Cortex of kidney (tissue), 1 donor: Measurements from ENCODE around the gene RETREG1.

Experiments
- DNase-seq: peaks from one replicate; lab custom pipeline; 2025; lab: John Stamatoyannopoulos, UW

RETREG1 gene

DNA sequence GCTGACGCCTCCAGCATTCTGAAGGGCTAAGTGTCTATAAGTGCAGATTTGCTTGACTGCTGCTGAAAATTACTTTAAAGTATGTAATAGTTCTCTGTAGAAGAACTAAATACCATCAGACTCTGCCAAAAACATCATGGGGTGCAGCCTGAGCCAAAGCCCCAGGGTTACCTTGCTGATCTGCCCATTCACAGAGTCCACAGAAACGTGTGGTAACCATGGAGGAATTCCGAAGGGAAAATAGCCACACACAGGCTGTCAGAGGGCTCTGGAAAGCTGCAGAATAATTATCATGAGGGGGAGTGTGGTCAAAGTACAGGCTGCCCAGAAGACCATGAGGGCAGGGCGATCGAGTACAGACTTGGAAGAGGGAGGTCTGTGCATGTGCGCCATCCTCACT lies 36.4 kb downstream of the RETREG1 start:
- DNase-seq: no peak

DNA sequence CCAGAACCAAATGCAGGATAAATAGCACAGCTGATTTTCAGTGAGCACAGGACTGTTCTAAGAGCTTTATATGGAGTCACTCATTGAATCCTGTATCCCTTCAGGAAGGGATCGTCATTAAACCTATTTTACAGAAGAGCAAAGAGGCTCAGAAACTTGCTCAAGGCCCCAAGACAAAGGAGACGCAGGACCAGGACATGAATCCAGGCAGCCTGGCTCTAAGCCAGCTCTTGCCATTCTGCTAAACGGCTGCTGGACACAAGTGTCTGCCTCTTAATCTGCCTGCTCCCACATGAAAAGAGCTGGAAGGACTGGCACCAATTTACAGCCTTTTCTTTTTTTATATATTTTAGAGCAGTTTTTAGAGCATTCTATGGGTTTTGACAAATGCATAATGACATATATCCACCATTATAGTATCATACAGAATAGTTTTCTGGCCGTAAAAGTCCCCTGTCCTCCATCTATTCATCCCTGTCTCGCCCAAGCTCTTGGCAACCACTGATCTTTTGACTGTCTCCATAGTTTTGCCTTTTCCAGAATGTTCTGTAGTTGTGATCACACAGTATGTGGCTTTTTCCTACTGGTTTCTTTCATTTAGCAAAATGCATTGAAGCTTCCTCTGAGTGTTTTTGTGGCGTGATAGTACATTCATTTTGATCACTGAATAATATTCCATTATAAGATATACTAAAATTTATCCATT lies 37.5 kb downstream of the RETREG1 start:
- no peak for DNase-seq

DNA sequence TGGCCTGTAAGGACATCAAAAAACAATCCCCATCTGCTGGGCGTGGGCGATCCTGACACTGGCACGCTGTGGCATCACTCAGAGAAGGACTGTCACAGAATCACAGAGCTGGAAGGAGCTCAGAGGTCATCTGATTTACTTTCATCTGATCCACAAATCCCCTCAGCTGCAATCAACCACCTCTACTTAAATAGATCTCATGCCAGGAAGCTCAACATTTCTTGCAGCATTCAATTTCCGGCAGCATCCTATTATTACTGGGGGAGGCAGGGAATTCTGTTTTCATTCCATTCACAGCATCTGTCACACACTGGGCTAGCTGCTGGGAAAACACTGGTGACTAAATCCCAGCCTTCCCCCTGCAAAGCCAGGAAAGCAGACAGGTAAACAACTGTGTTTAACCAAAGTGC lies 38.3 kb downstream of the RETREG1 start:
- DNase-seq: no peak

DNA sequence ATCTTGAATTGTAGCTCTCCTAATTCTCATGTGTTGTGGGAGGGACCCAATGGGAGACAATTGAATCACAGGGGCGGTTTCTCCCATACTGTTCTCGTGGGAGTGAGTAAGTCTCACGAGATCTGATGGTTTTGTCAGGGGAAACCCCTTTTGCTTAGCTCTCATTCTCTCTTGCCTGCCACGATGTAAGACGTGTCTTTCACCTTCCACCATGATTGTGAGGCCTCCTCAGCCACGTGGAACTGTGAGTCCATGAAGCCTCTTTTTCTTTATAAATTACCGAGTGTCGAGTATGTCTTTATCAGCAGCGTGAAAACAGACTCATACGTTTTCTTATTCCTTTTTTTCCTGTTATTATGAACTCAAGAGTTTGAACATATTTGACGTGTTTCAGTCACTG lies 39.1 kb downstream of the RETREG1 start:
- no peak for DNase-seq

DNA sequence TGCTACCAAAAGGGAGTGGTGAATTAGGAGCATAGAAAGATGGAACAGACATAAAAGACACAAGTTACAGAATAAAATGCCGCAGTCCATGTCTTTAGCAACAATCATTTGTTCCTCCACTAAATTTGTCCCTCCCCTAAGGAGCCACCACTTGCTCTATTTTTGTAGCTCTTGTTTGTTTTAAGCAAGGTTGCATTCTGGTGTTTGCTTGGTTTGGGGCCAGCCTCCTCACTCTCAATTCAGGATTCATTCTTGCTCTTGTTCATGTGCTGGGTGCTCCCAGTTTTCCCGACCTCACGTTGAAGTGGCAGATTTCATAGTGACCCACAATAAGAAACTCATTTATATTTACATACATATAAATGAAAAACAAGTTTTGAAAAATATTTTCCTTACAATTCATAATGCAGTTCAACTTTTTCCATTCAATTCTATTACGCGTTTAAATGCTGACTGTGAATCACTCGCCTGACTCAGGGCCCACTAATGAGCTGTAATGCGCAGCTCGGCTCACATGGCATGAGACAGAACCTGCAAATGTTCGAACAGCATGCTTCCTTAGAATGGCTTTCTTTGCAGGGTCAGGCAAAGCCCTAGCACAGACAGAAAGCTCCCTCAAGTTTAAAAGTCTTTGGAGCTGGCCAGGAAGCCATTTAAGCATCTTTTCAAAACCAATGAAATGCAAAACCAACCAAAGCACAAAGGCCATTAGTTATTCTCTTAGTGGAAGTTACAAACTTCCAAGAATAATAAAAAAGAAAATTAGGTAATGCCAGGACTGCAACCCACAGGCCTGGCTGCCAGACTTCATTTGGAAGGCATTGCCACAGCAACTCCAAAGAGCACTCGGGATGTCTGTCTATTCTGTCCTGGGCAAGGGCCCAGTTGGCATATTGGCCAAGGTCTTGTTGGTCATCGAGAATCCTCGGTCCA lies 41.7 kb downstream of the RETREG1 start:
- no peak for DNase-seq

DNA sequence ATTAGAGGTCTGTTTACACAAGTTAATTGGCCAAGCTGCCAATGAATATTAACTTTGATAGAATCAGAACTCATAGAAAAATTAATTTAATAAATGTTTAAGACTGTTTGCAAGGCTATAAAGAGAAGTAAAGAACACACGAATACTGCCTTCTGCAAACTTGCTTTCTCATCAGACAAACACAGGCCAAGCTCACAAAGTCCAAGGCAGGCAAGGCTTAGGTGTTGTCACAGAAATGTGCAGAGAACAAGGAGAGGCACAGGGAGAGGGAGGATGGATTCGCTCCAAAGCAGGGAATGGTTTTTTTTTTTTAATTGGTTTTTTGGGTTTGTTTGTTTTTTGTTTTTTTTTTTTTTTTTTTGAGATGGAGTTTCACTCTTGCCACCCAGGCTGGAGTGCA lies 43.4 kb downstream of the RETREG1 start:
- no peak for DNase-seq

DNA sequence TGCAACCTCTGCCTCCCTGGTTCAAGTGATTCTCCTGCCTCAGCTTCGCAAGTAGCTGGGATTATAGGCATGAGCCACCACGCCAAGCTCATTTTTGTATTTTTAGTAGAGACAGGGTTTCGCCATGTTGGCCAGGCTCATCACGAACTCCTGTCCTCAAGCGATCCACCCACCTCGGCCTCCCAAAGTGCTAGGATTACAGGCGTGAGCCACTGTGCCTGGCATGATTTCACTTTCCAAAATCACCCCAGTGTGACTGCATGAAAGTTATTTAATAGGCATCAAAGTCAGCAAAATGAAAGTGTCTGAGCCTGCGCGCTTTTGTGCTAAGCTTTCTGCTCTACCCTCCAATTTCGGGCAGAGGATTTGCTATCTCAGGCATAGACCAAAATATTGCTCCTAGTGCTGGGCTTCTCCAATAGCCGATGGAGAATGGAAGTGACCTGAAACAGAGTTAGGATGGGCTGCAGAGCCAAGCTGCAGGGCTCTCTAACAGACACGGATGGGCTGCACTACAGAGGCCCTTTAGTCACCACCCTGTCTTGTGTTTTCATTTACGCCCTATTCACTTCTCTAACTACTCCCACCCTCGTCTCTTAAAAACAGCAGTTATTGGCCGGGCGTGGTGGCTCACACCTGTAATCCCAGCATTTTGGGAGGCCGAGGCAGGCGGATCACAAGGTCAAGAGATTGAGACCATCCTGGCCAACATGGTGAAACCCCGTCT lies 44.3 kb downstream of the RETREG1 start:
- no peak for DNase-seq

DNA sequence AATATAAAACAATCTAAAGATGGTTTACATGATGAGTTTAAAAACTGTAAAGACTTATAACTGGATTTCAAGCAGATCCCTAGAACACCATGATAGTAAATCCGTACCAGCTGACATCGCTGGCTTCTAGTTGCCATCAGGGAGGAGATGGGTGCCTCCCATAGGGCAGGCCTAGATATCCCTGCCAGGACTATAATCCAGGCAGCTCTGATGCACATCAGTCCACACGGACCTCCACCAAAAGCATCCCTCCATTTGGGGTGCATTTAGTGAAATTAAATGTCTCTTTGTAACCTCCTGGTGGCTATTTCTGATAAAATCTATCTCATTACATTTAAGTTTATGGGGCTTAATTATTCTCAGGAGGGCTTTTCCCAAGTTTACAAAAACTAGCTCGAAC lies 45.8 kb downstream of the RETREG1 start:
- no peak for DNase-seq

DNA sequence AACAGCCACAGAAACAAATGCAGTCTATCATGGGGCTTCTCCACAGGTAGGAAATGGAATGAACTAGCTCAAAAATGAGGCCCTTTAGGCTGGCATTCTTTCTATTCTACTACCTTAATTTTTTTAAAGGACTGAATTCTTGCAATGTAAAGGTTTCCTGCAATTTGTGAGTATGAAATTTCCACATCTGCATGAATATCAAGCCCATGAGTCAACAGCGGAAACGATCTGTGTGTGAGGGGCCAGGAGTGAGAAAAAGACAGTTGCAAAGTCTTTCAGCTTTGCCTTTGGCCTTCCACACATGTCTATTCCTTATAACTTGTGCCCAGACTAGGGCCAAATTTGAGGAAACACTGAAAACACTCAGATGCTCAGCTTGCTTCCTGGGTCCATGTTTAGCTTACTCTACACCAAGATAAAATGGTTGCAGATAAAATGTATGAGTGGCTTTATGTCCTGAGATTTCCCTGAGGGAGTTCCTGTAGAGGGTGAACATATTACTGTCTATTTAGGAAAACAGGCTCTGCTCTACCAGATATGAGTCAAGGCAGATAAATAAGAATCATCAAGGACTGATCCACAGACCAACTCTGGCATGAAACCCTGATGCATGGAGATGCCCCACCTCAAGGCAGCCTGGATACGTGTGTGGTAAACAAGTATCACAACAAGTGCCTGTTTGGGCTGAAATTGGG lies 46.5 kb downstream of the RETREG1 start:
- DNase-seq: no peak

DNA sequence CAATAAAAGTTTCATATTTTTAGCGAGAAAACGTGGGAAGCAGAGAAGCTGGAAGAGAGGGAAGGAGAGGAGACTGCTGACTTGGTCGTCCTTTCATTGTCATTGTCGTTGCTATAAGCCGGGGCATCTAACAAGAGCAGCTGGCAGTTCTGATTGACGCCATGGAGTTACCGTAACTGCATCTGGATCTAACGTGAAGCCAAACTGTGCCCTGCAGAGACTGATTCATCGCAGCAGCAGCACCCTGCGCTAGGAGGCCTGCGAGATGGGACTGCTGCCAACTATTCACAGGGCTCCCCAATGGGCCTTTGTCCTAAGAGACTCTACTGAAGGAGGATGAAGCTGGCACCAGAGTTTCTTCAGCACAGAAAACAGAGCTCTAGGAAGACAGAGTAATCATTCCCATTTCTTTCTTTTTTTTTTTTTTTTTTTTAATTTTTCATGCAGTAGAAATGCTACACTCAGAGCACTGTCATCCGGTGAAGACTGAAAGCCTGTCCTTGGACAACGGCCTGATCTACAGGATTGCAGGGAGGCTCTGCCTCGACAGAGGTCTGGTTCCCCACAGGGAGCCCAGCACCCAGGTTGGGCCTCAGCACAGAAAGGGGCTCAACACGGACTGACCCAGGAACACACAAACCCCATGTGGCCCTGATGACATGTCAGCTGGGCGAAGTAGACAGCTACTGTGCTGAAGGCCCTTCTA lies 47.8 kb downstream of the RETREG1 start:
- DNase-seq: no peak

DNA sequence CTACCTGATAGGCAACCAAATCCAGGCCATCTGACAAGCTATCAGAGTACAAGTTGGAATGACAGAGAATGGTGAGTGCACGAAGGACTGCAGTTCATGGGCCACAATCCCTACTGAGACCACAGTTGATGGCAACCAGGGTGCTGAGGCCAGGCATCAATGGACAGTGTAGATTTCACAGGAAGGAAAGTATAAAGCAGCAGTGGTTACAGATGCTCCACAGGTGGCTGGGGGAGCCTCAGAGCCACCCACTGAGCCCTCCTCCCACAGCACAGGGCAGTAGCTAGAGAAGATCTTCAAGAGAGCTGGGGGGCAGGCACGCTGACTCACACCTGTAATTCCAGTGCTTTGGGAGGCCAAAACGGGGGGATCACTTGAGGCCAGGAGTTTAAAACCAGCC lies 49.4 kb downstream of the RETREG1 start:
- DNase-seq: no peak

DNA sequence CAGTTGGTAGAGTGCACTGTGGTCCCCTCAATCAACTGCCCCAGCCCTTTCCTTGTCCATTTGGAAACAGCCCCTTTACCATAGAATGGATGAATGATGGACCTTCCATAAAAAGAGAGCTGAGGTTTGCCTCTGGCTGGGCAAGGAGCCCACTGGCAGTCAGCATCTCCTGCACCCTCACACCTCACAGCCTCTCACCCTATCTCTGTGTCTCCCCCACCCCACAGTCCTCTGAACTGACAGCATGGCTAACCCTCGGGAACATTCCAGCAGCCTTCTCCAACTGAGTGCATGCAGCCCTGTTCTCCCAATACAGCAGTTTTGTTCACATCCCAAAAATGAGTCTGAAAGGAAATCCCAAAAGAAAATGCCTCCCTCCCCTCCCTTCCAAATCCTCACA lies 51.7 kb downstream of the RETREG1 start:
- no peak for DNase-seq

DNA sequence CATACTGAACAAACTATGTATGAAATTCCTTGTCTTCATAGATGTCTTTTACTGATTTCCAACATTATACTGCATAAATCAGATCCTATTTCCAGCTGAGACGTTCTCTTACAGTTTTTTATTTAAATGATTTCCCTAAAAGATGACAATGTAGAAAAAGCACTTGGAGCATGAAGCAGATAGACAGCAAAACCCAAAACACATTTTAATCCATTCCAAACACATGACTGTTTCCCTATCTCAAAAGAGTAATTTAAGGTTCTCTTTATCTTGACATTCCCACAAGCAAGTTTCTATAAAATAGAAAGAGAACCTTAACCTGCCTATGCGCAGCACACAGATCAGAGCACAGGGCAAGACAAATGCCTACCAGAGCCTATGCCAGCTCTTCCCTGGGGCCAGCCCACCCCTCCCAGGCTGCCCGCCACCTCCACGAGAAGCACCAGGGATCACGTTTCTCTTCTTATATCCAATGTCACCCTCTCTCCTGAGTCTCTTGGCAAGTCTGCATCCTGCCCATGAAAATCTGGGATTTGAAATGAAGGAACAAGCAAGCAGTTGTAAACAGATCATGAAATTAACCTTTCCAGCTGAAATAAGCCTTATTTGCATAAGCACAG lies 52.4 kb downstream of the RETREG1 start:
- DNase-seq: no peak

DNA sequence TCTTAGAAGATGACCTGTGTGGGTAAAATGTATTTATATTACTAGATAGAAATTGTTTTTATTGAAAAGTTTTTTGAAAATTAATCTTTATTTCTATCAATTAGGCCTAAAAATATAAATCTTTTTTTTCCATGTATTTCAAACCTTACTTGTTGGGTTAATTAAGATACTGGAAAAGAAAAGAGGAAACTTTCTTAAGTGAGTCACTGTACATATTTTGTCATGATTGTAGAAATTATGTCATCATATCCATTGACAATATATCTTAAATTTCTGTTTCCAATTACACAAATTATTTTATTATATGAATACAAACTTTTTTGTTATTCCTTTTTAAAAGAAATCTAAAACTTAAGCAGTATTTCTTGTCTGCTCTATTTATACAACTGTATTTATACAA lies 53.1 kb downstream of the RETREG1 start:
- no peak for DNase-seq

DNA sequence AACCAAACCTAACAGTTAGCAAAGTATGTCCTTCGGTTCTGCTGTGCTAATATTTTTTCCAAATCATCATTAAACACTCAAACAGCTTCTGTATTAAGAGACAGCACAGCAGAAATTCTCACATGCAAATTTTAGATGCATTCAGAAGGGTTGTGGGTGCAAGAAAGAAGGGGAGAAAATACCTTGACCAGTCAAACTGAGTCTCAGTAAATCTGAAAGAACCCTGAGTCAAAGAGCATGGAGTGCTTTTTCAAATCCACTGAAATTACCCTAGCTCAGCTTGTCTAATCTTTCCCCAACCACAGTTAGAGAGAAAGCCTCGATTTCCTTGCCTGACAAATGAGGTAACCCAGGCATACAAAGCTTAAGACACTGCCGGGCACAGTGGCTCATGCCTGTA lies 55.1 kb downstream of the RETREG1 start:
- DNase-seq: no peak

DNA sequence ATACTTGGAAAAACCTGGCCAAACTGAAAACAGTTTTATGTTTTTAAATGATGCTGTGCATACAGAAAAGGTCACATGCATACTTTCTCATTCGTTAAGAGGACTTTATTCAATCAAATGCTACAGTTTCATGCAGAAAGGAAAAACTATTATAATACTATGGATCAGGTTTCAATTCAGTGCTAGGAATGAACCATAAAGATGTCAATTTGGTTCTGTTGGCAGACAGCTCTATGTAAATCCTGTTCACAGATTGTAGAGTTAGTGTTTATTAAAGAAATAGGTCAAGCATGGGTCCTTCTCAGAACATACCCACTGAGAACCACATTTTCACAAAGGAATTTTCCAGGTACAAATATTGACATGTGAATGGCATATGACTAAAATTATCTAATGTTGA lies 57.1 kb downstream of the RETREG1 start:
- DNase-seq: no peak

DNA sequence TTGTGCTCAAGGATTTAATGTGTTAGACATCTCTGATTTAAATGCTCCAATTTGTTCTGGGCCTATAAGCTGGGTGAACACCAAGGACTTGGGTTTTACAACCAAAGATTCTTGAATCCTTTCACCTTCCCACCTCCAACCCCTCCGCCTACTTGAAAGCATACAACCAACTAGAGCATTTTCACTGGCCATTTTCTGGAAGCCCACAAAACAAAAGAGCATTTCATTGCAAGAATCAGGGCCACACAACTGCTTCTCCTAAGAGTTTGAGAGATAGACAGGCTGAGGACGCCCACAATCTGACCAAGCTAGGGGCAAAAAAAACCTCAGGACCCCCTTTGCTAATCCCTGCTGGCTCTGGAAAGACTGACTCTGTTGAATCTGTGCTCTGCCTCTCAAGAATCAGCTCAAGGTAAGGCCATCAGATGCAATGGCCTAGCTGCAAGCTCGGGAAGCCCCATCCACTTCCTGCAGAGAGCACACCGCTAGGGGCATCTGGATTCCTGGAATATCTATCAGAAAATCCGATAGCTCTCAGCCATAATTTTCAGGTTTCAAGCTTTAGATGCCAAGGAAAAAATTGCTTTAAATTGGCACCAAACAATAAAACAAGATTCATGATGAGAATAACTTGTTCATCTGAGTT lies 57.7 kb downstream of the RETREG1 start:
- no peak for DNase-seq

DNA sequence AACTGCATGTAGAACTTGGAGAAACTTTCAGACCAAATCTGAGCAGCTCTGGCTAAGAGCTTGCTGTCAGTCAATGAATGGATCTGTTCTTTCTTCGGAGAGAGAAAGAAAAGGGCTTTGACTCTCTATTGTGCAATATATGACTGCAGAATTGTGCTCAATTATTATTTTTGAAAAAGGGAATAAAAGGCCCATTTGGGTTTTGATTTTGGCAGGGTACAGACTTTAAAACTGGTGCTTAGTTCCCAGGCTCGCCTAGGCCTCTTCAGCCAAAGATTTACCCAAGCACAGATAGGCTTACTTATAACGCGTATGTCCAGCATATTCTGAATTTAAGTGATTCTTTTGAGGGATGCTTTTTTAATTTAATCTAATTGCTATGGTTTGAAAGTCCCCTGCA lies 59.3 kb downstream of the RETREG1 start:
- no peak for DNase-seq

DNA sequence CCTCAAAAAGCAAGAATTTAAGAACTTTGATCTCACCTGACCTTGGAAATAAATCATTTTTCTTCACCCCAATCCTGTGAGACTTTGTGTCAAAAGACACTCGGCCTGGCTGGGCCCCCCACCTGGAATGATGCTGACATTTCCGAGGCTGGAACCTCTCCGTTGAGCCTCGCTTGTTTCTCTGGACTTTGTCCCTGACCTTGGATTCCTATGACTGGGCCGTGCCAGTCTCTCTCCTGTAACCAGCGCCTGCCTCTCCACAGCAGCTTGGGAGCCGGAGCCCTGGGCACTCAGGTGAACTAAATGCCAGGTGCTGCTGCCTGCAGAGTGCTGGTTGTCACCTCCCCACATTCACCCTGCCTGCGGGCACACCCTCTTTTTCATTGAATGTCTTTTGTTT lies 62.7 kb downstream of the RETREG1 start:
- DNase-seq: no peak

DNA sequence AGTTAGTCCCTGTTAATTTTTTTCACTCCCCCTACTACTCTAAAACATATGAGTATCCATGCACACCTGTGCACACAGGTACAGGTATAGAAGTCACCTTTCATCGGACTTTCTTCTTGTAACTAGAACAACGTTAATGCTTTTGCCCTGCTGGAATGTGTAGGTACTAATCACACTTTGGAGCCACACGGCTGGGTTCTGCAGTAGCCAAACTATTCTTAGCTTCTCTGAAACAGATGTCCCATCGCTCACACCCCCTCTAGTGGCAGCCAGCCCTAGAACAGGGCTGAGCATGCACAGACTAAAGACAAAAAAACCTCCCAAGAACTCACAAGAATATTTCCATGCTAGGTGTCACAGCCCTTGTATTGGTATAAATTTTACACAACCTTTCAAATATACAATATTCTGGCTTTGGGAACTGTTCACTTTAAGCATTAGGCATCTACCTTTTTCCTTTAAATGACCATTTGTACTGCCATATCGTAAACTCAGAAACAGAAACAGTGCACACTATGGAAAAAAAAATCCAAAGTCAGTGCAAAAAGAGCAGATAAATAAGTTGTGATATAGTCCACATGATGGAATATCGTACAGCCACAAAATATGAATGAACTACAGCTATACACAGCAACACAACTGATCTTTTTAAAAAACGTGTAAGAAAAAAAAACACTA lies 64.0 kb downstream of the RETREG1 start:
- no peak for DNase-seq
